K562 (cell line): ENCODE results near the gene TP73. TPM values are rescaled to one million over a fixed set of nuclear protein-coding genes. Genes with fewer than 3 reads are reported as not detected.

Experiments
- ATF1 ChIP-seq, 2 experiments: fragments of 450-650 bp in 1 of 2; IDR thresholded peaks; 2 replicates each; pipeline ENCODE4 v1.6.1; 2016; ENCODE audit warnings: missing compliant biosample characterization in 1 of 2, missing genetic modification characterization in 1 of 2
- E2F3 ChIP-seq: fragments of 250-450 bp; sonication (Bioruptor Pico); IDR thresholded peaks from 2 replicates; pipeline ENCODE4 v1.4.0; 2020; ENCODE audit warnings: mild to moderate bottlenecking
- HEY1 ChIP-seq: fragments of 250-450 bp; sonication (Bioruptor Pico); IDR thresholded peaks from 2 replicates; pipeline ENCODE4 v1.5.0; 2020; ENCODE audit warnings: mild to moderate bottlenecking, moderate library complexity, borderline replicate concordance
- POLR2AphosphoS2 ChIP-seq: IDR thresholded peaks from 2 replicates; pipeline ENCODE4 v1.6.1; 2012; ENCODE audit warnings: low read length, improper control_type of control experiment
- POLR2AphosphoS5 ChIP-seq: IDR thresholded peaks from 2 replicates; pipeline ENCODE4 v1.6.1; 2011; ENCODE audit warnings: mild to moderate bottlenecking, low read depth, low read length, moderate library complexity; ENCODE audit not compliant: control insufficient read depth, insufficient read depth
- SPI1 ChIP-seq: IDR thresholded peaks from 2 replicates; pipeline ENCODE4 v1.6.1; 2011; ENCODE audit warnings: low read depth, low read length, control low read depth, borderline replicate concordance
- TEAD1 ChIP-seq, 2 experiments: fragments of 450-650 bp in 1 of 2; sonication (generic) in 1 of 2; formaldehyde crosslinking; IDR thresholded peaks; 2 replicates each; pipeline versions ENCODE4 v1.4.0 to v1.8.0; 2020 to 2022; ENCODE audit warnings: mild to moderate bottlenecking in 2 of 2, missing genetic modification reagents in 1 of 2
- ZBTB1 ChIP-seq: sonication (generic); formaldehyde crosslinking; IDR thresholded peaks from 2 replicates; pipeline ENCODE4 v1.8.1; 2023; ENCODE audit warnings: missing genetic modification reagents, low read depth, mild to moderate bottlenecking, borderline replicate concordance
- ZNF408 ChIP-seq: fragments of 250-450 bp; sonication (Bioruptor Pico); IDR thresholded peaks from 2 replicates; pipeline ENCODE4 v1.4.0; 2020; ENCODE audit warnings: low read depth, mild to moderate bottlenecking, moderate library complexity
- ZNF431 ChIP-seq: sonication (generic); formaldehyde crosslinking; IDR thresholded peaks from 2 replicates; pipeline ENCODE4 v1.8.0; 2022; ENCODE audit warnings: mild to moderate bottlenecking, missing genetic modification reagents
- polyA plus RNA-seq, 8 experiments: library from polyadenylated mRNA; depleted of rRNA in 4 of 8; stranded (reverse) in 5 of 8; unstranded in 3 of 8; fragments of >200 nt; fragmentation: Nextera tagmentation in 2 of 8; fragmentation: Illumina TruSeq in 1 of 8; extraction: Ambion mirVana in 2 of 8; extraction: Trizol in 1 of 8; gene quantifications; 2 replicates each; pipeline versions ENCODE4 v1.2.1 to v1.2.3, GENCODE V29; 2011 to 2014; ENCODE audit warnings: inconsistent platforms in 1 of 8, missing spikeins in 1 of 8
- total RNA-seq, 7 experiments: library from RNA; depleted of rRNA in 6 of 7; stranded (reverse); fragments of >200 nt in 6 of 7; fragmentation: Illumina TruSeq in 2 of 7; extraction: Trizol in 2 of 7; gene quantifications; 2 replicates each; pipeline versions ENCODE4 v1.2.1 to v1.2.3, GENCODE V29; 2011 to 2021; ENCODE audit warnings: low replicate concordance in 1 of 7
- TF ChIP-seq, protein P1 (sequence below): fragments of 450-650 bp; formaldehyde crosslinking; IDR thresholded peaks from 2 replicates; pipeline ENCODE4 v1.4.0; 2020; ENCODE audit warnings: mild to moderate bottlenecking
- TF ChIP-seq, protein P2 (sequence below): fragments of 450-650 bp; formaldehyde crosslinking; IDR thresholded peaks from 2 replicates; pipeline ENCODE4 v1.4.0; 2020; ENCODE audit warnings: mild to moderate bottlenecking, moderate library complexity
- TF ChIP-seq, protein P3 (sequence below): fragments of 450-650 bp; IDR thresholded peaks from 2 replicates; pipeline ENCODE4 v1.6.1; 2016; ENCODE audit warnings: mild to moderate bottlenecking, moderate library complexity

The TP73 gene
- total and polyA plus RNA-seq, 9 of the 15 experiments (the other 6 are each of a cell fraction or from before 2014, with no cell fraction given), result 0.07 to 1.6 (median 0.40) TPM; not detected in 2

GRCh38 chr1:3772715-3773571 is 120.6 kb downstream of the TP73 start, which contains the start of gene SMIM1 (continued):
- TF ChIP-seq, protein P1, sequence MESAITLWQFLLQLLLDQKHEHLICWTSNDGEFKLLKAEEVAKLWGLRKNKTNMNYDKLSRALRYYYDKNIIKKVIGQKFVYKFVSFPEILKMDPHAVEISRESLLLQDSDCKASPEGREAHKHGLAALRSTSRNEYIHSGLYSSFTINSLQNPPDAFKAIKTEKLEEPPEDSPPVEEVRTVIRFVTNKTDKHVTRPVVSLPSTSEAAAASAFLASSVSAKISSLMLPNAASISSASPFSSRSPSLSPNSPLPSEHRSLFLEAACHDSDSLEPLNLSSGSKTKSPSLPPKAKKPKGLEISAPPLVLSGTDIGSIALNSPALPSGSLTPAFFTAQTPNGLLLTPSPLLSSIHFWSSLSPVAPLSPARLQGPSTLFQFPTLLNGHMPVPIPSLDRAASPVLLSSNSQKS (CRISPR knock-in tag), result no peak
- TF ChIP-seq POLR2AphosphoS5 (no peak), ZNF408 (no peak), ZNF431 (CRISPR knock-in tag) (no peak), ATF1 (CRISPR knock-in tag; IDR thresholded peaks at IDR 0.05) (no peak; the same call in 1 of the 2 replicates), ATF1 (tag; IDR thresholded peaks at IDR 0.05) (peak; percentile 74), E2F3 (CRISPR knock-in tag) (no peak; the same call in 1 of the 2 replicates), ZBTB1 (peak; percentile 52; the same call in 1 of the 2 replicates), POLR2AphosphoS2 (no peak), TEAD1 (CRISPR knock-in tag; IDR thresholded peaks at IDR 0.05) (peak in 1 of 2 experiments; percentile 36; a peak in 1 of 4 replicates), HEY1 (CRISPR knock-in tag) (no peak), SPI1 (no peak)
- TF ChIP-seq, protein P2, sequence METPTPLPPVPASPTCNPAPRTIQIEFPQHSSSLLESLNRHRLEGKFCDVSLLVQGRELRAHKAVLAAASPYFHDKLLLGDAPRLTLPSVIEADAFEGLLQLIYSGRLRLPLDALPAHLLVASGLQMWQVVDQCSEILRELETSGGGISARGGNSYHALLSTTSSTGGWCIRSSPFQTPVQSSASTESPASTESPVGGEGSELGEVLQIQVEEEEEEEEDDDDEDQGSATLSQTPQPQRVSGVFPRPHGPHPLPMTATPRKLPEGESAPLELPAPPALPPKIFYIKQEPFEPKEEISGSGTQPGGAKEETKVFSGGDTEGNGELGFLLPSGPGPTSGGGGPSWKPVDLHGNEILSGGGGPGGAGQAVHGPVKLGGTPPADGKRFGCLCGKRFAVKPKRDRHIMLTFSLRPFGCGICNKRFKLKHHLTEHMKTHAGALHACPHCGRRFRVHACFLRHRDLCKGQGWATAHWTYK (CRISPR knock-in tag), result no peak
- TF ChIP-seq, protein P3, sequence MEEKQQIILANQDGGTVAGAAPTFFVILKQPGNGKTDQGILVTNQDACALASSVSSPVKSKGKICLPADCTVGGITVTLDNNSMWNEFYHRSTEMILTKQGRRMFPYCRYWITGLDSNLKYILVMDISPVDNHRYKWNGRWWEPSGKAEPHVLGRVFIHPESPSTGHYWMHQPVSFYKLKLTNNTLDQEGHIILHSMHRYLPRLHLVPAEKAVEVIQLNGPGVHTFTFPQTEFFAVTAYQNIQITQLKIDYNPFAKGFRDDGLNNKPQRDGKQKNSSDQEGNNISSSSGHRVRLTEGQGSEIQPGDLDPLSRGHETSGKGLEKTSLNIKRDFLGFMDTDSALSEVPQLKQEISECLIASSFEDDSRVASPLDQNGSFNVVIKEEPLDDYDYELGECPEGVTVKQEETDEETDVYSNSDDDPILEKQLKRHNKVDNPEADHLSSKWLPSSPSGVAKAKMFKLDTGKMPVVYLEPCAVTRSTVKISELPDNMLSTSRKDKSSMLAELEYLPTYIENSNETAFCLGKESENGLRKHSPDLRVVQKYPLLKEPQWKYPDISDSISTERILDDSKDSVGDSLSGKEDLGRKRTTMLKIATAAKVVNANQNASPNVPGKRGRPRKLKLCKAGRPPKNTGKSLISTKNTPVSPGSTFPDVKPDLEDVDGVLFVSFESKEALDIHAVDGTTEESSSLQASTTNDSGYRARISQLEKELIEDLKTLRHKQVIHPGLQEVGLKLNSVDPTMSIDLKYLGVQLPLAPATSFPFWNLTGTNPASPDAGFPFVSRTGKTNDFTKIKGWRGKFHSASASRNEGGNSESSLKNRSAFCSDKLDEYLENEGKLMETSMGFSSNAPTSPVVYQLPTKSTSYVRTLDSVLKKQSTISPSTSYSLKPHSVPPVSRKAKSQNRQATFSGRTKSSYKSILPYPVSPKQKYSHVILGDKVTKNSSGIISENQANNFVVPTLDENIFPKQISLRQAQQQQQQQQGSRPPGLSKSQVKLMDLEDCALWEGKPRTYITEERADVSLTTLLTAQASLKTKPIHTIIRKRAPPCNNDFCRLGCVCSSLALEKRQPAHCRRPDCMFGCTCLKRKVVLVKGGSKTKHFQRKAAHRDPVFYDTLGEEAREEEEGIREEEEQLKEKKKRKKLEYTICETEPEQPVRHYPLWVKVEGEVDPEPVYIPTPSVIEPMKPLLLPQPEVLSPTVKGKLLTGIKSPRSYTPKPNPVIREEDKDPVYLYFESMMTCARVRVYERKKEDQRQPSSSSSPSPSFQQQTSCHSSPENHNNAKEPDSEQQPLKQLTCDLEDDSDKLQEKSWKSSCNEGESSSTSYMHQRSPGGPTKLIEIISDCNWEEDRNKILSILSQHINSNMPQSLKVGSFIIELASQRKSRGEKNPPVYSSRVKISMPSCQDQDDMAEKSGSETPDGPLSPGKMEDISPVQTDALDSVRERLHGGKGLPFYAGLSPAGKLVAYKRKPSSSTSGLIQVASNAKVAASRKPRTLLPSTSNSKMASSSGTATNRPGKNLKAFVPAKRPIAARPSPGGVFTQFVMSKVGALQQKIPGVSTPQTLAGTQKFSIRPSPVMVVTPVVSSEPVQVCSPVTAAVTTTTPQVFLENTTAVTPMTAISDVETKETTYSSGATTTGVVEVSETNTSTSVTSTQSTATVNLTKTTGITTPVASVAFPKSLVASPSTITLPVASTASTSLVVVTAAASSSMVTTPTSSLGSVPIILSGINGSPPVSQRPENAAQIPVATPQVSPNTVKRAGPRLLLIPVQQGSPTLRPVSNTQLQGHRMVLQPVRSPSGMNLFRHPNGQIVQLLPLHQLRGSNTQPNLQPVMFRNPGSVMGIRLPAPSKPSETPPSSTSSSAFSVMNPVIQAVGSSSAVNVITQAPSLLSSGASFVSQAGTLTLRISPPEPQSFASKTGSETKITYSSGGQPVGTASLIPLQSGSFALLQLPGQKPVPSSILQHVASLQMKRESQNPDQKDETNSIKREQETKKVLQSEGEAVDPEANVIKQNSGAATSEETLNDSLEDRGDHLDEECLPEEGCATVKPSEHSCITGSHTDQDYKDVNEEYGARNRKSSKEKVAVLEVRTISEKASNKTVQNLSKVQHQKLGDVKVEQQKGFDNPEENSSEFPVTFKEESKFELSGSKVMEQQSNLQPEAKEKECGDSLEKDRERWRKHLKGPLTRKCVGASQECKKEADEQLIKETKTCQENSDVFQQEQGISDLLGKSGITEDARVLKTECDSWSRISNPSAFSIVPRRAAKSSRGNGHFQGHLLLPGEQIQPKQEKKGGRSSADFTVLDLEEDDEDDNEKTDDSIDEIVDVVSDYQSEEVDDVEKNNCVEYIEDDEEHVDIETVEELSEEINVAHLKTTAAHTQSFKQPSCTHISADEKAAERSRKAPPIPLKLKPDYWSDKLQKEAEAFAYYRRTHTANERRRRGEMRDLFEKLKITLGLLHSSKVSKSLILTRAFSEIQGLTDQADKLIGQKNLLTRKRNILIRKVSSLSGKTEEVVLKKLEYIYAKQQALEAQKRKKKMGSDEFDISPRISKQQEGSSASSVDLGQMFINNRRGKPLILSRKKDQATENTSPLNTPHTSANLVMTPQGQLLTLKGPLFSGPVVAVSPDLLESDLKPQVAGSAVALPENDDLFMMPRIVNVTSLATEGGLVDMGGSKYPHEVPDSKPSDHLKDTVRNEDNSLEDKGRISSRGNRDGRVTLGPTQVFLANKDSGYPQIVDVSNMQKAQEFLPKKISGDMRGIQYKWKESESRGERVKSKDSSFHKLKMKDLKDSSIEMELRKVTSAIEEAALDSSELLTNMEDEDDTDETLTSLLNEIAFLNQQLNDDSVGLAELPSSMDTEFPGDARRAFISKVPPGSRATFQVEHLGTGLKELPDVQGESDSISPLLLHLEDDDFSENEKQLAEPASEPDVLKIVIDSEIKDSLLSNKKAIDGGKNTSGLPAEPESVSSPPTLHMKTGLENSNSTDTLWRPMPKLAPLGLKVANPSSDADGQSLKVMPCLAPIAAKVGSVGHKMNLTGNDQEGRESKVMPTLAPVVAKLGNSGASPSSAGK, result no peak
